HL-60 (cell line): ENCODE measurements around the gene COMP.

ENCODE experiments used
- DNase-seq, 2 experiments: peaks; one replicate each; pipeline ENCODE4 v3.0.0-alpha.2; 2010 to 2020; ENCODE audit warnings: low read depth in 1 of 2, low spot score in 1 of 2
- H3K27ac ChIP-seq: fragments of 250-450 bp; sonication (Bioruptor Pico); replicated peaks from 2 replicates; pipeline ENCODE4 v1.5.1; 2020; ENCODE audit warnings: mild to moderate bottlenecking, moderate library complexity
- H3K27me3 ChIP-seq: fragments of 250-450 bp; sonication (Bioruptor Pico); 2 replicates; pipeline ENCODE4 v1.5.1; 2021; ENCODE audit warnings: mild to moderate bottlenecking, moderate library complexity; ENCODE audit not compliant: insufficient read depth, poor library complexity, severe bottlenecking
- H3K4me3 ChIP-seq: replicated peaks from 2 replicates; pipeline ENCODE4 v1.5.1; 2011; ENCODE audit warnings: mild to moderate bottlenecking, control low read depth, low read length; ENCODE audit not compliant: insufficient read depth
- GABPA ChIP-seq: IDR thresholded peaks from 2 replicates; pipeline ENCODE4 v1.6.1; 2012; ENCODE audit warnings: low read depth
- POLR2AphosphoS5 ChIP-seq: IDR thresholded peaks from 2 replicates; pipeline ENCODE4 v1.6.1; 2012; ENCODE audit warnings: low read depth
- SPI1 ChIP-seq: IDR thresholded peaks from 2 replicates; pipeline ENCODE4 v1.6.1; 2012; ENCODE audit warnings: low read depth, mild to moderate bottlenecking, borderline replicate concordance
- TF ChIP-seq, protein P1 (sequence below): IDR thresholded peaks from 2 replicates; pipeline ENCODE4 v1.6.1; 2012; ENCODE audit warnings: low read depth; ENCODE audit not compliant: insufficient replicate concordance
- TF ChIP-seq, protein P2 (sequence below): IDR thresholded peaks from one replicate; pipeline ENCODE4 v1.5.1; 2011; ENCODE audit warnings: low read length, control low read depth, inconsistent platforms; ENCODE audit not compliant: insufficient read depth

Gene COMP

DNA sequence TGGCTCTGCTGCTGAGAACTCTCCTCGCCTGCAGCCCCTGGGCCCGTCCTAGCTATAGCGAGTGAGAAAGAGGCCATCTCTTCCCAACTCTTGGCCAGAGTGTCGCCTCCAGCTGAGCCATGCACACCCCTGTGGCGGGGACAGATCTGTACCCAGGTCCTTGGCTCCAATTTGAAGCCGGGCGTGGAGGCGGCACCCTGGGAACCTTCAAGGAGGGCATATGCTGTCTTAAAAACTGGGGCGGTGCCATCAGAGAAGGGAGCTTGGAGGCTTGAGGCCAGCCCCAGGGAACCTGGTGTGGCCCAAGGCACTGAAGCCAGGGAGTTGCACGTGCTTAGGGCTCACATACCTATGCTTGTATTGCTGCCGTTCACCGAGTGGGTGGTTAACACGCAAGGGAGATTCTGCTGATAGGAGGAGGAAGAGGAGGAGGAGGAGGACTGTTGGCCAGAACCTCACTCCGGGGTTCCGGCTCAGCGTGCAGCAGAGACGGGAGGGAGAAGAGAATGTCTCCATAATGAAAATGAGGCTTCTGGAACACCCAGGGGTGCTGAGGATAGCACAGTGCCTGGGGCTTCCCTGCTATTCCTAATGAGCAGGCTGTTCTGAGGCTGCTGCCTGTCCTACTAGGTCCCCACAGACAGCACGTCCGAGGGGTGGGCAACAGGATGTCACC is 40.7 kb downstream of the COMP start:
- TF ChIP-seq, protein P1, sequence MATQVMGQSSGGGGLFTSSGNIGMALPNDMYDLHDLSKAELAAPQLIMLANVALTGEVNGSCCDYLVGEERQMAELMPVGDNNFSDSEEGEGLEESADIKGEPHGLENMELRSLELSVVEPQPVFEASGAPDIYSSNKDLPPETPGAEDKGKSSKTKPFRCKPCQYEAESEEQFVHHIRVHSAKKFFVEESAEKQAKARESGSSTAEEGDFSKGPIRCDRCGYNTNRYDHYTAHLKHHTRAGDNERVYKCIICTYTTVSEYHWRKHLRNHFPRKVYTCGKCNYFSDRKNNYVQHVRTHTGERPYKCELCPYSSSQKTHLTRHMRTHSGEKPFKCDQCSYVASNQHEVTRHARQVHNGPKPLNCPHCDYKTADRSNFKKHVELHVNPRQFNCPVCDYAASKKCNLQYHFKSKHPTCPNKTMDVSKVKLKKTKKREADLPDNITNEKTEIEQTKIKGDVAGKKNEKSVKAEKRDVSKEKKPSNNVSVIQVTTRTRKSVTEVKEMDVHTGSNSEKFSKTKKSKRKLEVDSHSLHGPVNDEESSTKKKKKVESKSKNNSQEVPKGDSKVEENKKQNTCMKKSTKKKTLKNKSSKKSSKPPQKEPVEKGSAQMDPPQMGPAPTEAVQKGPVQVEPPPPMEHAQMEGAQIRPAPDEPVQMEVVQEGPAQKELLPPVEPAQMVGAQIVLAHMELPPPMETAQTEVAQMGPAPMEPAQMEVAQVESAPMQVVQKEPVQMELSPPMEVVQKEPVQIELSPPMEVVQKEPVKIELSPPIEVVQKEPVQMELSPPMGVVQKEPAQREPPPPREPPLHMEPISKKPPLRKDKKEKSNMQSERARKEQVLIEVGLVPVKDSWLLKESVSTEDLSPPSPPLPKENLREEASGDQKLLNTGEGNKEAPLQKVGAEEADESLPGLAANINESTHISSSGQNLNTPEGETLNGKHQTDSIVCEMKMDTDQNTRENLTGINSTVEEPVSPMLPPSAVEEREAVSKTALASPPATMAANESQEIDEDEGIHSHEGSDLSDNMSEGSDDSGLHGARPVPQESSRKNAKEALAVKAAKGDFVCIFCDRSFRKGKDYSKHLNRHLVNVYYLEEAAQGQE: no peak
- TF ChIP-seq, protein P2, sequence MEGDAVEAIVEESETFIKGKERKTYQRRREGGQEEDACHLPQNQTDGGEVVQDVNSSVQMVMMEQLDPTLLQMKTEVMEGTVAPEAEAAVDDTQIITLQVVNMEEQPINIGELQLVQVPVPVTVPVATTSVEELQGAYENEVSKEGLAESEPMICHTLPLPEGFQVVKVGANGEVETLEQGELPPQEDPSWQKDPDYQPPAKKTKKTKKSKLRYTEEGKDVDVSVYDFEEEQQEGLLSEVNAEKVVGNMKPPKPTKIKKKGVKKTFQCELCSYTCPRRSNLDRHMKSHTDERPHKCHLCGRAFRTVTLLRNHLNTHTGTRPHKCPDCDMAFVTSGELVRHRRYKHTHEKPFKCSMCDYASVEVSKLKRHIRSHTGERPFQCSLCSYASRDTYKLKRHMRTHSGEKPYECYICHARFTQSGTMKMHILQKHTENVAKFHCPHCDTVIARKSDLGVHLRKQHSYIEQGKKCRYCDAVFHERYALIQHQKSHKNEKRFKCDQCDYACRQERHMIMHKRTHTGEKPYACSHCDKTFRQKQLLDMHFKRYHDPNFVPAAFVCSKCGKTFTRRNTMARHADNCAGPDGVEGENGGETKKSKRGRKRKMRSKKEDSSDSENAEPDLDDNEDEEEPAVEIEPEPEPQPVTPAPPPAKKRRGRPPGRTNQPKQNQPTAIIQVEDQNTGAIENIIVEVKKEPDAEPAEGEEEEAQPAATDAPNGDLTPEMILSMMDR: no peak
- no peak for TF ChIP-seq GABPA
- Histone ChIP-seq H3K4me3 (no peak overlapping the region), H3K27ac (no peak overlapping the region), H3K27me3 (no peaks in the 10 kb centered on the region)
- no peak for DNase-seq

DNA sequence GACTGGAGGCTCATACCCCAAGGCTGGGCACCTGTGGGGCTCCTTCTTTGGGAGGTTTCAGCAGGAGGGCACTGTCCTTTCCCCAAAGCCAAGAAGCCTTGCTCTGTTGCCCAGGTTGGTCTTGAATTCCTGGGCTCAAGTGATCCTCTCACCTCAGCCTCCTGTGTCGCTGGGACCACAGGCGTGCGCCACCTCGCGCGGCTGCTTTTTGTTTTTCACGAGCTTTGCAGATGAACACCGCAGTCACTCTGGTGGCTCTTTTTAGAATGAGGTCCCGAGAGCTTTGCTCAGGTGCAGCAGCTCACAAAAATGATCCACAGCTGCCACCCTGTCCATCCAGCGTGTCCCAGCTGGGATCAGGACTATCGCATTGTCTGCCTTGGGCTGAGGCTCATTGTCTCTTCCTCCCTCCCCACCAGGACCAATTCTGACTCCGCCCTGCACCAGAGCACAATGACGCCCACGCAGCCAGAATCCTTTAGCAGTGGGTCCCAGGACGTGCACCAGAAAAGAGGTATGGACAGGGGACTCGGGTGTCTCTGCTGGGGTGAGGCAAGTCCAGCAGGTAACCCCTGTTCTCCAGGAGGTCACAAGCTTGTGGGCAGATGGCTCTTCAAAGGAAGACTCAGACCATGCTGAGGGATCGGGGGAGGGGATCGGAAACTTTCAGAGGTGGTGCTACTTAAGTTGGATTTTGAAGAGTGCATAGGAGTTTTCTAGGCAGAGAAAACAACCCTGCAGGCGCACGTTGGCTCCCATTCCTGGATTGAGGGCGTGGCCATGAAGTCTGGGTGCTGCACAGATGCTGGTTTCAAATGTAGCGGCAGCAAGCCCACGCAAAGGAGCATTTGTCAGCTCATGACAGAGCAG is 41.5 kb downstream of the COMP start:
- no peak overlapping the region for H3K27ac ChIP-seq
- TF ChIP-seq SPI1 (no peak), GABPA (no peak), POLR2AphosphoS5 (no peak)
- TF ChIP-seq, protein P1: no peak
- TF ChIP-seq, protein P2: no peak
- no peaks in the 10 kb centered on the region for H3K27me3 ChIP-seq
- no peak for DNase-seq
- no peak overlapping the region for H3K4me3 ChIP-seq

DNA sequence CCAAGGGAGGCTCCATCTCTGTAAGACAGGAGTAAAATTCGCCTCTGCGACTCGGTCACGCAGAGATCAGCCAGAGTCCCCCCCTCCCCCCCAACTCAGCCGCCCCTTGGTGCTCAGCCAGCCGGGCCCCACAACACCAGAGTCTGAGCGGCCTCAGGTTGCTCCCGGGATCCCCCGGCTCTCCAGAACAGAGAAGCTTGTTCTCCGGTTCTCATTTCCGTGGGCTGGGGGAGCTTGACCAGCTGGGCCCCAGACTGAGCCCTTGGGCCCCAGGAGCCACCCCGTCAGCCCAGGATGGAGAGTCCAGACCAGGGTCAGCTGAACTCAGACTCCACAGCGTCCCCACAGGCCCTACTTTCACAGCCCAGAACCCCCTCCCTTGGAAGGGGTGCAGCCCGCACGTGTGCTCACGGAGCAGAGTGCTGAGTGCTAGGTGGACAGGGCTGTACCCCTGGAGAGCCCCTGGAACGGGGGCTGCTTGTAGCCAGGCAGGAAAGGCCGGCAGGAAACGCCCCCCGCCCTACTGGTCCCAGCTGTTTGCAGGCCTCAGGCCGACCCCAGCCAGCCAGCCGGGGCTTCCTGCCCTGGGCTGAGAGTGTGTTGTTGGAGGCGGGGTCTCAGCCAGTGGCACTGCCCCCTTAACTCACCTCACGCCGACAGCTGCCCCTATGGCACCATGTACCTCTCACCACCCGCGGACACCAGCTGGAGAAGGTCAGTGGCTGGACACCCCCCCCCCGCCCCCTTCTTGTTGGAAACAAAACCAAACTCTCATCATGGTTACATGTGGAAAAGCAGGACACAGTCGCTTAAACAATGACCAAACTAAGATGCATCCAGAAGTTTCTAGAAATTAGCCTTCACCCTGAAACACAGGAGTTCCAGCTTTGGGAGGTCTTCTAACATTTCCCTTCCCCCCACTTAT is 44.4 kb downstream of the COMP start:
- TF ChIP-seq POLR2AphosphoS5 (no peak), SPI1 (no peak), GABPA (no peak)
- TF ChIP-seq, protein P1: no peak
- TF ChIP-seq, protein P2: no peak
- Histone ChIP-seq H3K27me3 (no peaks in the 10 kb centered on the region), H3K4me3 (no peak overlapping the region), H3K27ac (no peak overlapping the region)
- no peak for DNase-seq
